Liver (tissue), 9 donors: ENCODE data around the gene PLK1. TPM values are rescaled to one million over a fixed set of nuclear protein-coding genes. Genes with fewer than 3 reads are reported as not detected.

Source experiments
- DNase-seq: peaks from one replicate; pipeline ENCODE4 v3.0.0-alpha.2; 2017; ENCODE audit warnings: low spot score
- H3K27ac ChIP-seq, 2 donors: one replicate each; pipeline ENCODE4 v1.7.0; 2013; ENCODE audit warnings: inconsistent platforms in 2 of 2, low read length in 2 of 2, control low read depth in 1 of 2, low read depth in 1 of 2, mild to moderate bottlenecking in 1 of 2
- H3K27me3 ChIP-seq, 4 donors: one replicate each; pipeline versions ENCODE4 v1.6.1 to v1.7.0; 2013; ENCODE audit warnings: low read length in 3 of 4, inconsistent platforms in 1 of 4, mild to moderate bottlenecking in 1 of 4, moderate library complexity in 1 of 4; ENCODE audit not compliant: control insufficient read depth in 4 of 4, insufficient read depth in 4 of 4
- H3K36me3 ChIP-seq, 4 donors: one replicate each; pipeline versions ENCODE4 v1.6.1 to v1.7.0; 2013; ENCODE audit warnings: low read length in 3 of 4, mild to moderate bottlenecking in 3 of 4, low read depth in 1 of 4, moderate library complexity in 1 of 4; ENCODE audit not compliant: control insufficient read depth in 4 of 4, insufficient read depth in 3 of 4
- H3K4me1 ChIP-seq, 4 donors: one replicate each; pipeline versions ENCODE4 v1.6.1 to v1.7.0; 2013; ENCODE audit warnings: low read length in 3 of 4, mild to moderate bottlenecking in 3 of 4, moderate library complexity in 1 of 4; ENCODE audit not compliant: control insufficient read depth in 4 of 4, insufficient read depth in 4 of 4
- H3K4me3 ChIP-seq, 3 donors: one replicate each; pipeline versions ENCODE4 v1.6.1 to v1.7.0; 2013; ENCODE audit warnings: low read length in 3 of 3, control low read depth in 1 of 3, low read depth in 1 of 3, mild to moderate bottlenecking in 1 of 3
- H3K9ac ChIP-seq, 2 donors: one replicate each; pipeline ENCODE4 v1.7.0; 2013; ENCODE audit warnings: low read length in 2 of 2, mild to moderate bottlenecking in 2 of 2, moderate library complexity in 2 of 2, control low read depth in 1 of 2, low read depth in 1 of 2
- H3K9me3 ChIP-seq, 4 donors: one replicate each; pipeline versions ENCODE4 v1.6.1 to v1.7.0; 2013; ENCODE audit warnings: low read length in 3 of 4; ENCODE audit not compliant: control insufficient read depth in 4 of 4
- EGR1 ChIP-seq, 2 donors: IDR thresholded peaks; 2 replicates each; pipeline ENCODE4 v1.6.1; 2016 to 2018; ENCODE audit warnings: antibody characterized with exemption in 2 of 2, low read depth in 2 of 2
- FOXA1 ChIP-seq: IDR thresholded peaks from 2 replicates; pipeline ENCODE4 v1.6.1; 2016; ENCODE audit warnings: antibody characterized with exemption
- FOXA2 ChIP-seq: IDR thresholded peaks from 2 replicates; pipeline ENCODE4 v1.6.1; 2016; ENCODE audit warnings: antibody characterized with exemption
- GABPA ChIP-seq, 2 donors: IDR thresholded peaks in 1 of 2; conservative IDR thresholded peaks in 1 of 2; 2 replicates each; pipeline ENCODE4 v1.6.1; 2016; ENCODE audit warnings: antibody characterized with exemption in 2 of 2, mild to moderate bottlenecking in 1 of 2, moderate library complexity in 1 of 2
- HNF4A ChIP-seq, 2 donors: conservative IDR thresholded peaks; 2 replicates each; pipeline ENCODE4 v1.6.1; 2016; ENCODE audit warnings: antibody characterized with exemption in 2 of 2, mild to moderate bottlenecking in 2 of 2
- HNF4G ChIP-seq: IDR thresholded peaks from 2 replicates; pipeline ENCODE4 v1.6.1; 2016; ENCODE audit warnings: antibody characterized with exemption
- JUND ChIP-seq, 2 donors: IDR thresholded peaks; 2 replicates each; pipeline ENCODE4 v1.6.1; 2016; ENCODE audit warnings: antibody characterized with exemption in 2 of 2
- NR2F2 ChIP-seq: IDR thresholded peaks from 2 replicates; pipeline ENCODE4 v1.6.1; 2016; ENCODE audit warnings: antibody characterized with exemption
- RAD21 ChIP-seq, 2 donors: IDR thresholded peaks; 2 replicates each; pipeline ENCODE4 v1.6.1; 2016; ENCODE audit warnings: antibody characterized with exemption in 2 of 2, mild to moderate bottlenecking in 2 of 2
- RXRA ChIP-seq, 2 donors: IDR thresholded peaks; 2 replicates each; pipeline ENCODE4 v1.6.1; 2017 to 2018; ENCODE audit warnings: antibody characterized with exemption in 2 of 2, mild to moderate bottlenecking in 1 of 2
- SP1 ChIP-seq: IDR thresholded peaks from 2 replicates; pipeline ENCODE4 v1.6.1; 2018; ENCODE audit warnings: antibody characterized with exemption, mild to moderate bottlenecking
- TAF1 ChIP-seq: conservative IDR thresholded peaks from 2 replicates; pipeline ENCODE4 v1.6.1; 2016; ENCODE audit warnings: antibody characterized with exemption, mild to moderate bottlenecking
- YY1 ChIP-seq: IDR thresholded peaks from 2 replicates; pipeline ENCODE4 v1.6.1; 2016; ENCODE audit warnings: antibody characterized with exemption, mild to moderate bottlenecking
- WGBS: extraction: QIAGEN DNeasy Blood & Tissue Kit; methylation state at CpG from one replicate; pipeline ENCODE4 v1.1.7; 2013; 5-methylcytosine and 5-hydroxymethylcytosine counted together
- polyA plus RNA-seq, 2 donors: library from polyadenylated mRNA; stranded (reverse) in 1 of 2; unstranded in 1 of 2; fragments of 200-250 nt in 1 of 2; fragments of >200 nt in 1 of 2; fragmentation: Nextera tagmentation in 1 of 2; extraction: Ambion mirVana in 1 of 2; gene quantifications; one replicate each; pipeline versions ENCODE4 v1.2.1 to v1.2.3, GENCODE V29; 2013 to 2015
- total RNA-seq, 2 donors: library from RNA; depleted of rRNA; stranded (reverse); fragments of >200 nt; gene quantifications; one replicate each; pipeline ENCODE4 v1.2.3, GENCODE V29; 2014
- TF ChIP-seq, protein P1 (sequence below): IDR thresholded peaks from 2 replicates; pipeline ENCODE4 v1.6.1; 2016; ENCODE audit warnings: antibody characterized with exemption
- TF ChIP-seq, protein P2 (sequence below): IDR thresholded peaks from 2 replicates; pipeline ENCODE4 v1.6.1; 2016; ENCODE audit warnings: antibody characterized with exemption, mild to moderate bottlenecking
- TF ChIP-seq, protein P3 (sequence below): IDR thresholded peaks from 2 replicates; pipeline ENCODE4 v1.6.1; 2016; ENCODE audit warnings: antibody characterized with exemption
- TF ChIP-seq, protein P4 (sequence below): IDR thresholded peaks from 2 replicates; pipeline ENCODE4 v1.6.1; 2016; ENCODE audit warnings: antibody characterized with exemption
- TF ChIP-seq, protein P5 (sequence below): fragments of 150-350 bp; IDR thresholded peaks from 2 replicates; pipeline ENCODE4 v1.5.1; 2017; ENCODE audit warnings: improper control_type of control experiment, low read depth, low read length; ENCODE audit not compliant: missing input control
- donor health status: healthy.
- donor health status: healthy.
- donor health status: healthy.
- donor health status: healthy.
- donor health status: healthy.

The PLK1 gene
- total and polyA plus RNA-seq, 4 donors = 0.33 to 30.3 (median 2.3) TPM

DNA sequence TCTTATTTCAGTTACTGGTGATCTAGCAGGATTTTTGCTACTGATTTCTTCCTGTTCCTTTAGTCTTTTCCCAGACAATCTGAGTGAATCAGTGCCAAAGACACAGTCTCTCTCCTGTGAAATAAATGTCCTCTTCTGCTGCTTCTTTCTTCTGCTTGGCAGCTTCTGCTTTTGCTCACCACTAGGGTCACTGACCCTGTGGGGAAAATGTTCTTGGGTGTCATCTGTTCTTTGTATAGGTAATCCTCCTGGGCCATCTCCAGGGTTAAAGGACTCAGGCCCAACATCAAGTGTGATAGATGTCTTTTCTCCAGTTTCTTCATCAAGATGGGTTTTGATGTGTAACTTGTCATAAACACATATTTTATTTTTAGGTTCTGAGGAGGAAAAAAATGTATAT, 42.7 kb upstream of the PLK1 start:
- no peak for TF ChIP-seq NR2F2
- no peak for TF ChIP-seq TAF1
- no peak for TF ChIP-seq HNF4G
- TF ChIP-seq RAD21 (IDR thresholded peaks at IDR 0.05) = no peak
- TF ChIP-seq HNF4A (conservative IDR thresholded peaks at IDR 0.05) = no peak
- no peak for TF ChIP-seq JUND (IDR thresholded peaks at IDR 0.05)
- TF ChIP-seq YY1 = no peak
- TF ChIP-seq, protein P1, sequence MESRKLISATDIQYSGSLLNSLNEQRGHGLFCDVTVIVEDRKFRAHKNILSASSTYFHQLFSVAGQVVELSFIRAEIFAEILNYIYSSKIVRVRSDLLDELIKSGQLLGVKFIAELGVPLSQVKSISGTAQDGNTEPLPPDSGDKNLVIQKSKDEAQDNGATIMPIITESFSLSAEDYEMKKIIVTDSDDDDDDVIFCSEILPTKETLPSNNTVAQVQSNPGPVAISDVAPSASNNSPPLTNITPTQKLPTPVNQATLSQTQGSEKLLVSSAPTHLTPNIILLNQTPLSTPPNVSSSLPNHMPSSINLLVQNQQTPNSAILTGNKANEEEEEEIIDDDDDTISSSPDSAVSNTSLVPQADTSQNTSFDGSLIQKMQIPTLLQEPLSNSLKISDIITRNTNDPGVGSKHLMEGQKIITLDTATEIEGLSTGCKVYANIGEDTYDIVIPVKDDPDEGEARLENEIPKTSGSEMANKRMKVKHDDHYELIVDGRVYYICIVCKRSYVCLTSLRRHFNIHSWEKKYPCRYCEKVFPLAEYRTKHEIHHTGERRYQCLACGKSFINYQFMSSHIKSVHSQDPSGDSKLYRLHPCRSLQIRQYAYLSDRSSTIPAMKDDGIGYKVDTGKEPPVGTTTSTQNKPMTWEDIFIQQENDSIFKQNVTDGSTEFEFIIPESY = no peak
- TF ChIP-seq FOXA2 = no peak
- TF ChIP-seq, protein P2, sequence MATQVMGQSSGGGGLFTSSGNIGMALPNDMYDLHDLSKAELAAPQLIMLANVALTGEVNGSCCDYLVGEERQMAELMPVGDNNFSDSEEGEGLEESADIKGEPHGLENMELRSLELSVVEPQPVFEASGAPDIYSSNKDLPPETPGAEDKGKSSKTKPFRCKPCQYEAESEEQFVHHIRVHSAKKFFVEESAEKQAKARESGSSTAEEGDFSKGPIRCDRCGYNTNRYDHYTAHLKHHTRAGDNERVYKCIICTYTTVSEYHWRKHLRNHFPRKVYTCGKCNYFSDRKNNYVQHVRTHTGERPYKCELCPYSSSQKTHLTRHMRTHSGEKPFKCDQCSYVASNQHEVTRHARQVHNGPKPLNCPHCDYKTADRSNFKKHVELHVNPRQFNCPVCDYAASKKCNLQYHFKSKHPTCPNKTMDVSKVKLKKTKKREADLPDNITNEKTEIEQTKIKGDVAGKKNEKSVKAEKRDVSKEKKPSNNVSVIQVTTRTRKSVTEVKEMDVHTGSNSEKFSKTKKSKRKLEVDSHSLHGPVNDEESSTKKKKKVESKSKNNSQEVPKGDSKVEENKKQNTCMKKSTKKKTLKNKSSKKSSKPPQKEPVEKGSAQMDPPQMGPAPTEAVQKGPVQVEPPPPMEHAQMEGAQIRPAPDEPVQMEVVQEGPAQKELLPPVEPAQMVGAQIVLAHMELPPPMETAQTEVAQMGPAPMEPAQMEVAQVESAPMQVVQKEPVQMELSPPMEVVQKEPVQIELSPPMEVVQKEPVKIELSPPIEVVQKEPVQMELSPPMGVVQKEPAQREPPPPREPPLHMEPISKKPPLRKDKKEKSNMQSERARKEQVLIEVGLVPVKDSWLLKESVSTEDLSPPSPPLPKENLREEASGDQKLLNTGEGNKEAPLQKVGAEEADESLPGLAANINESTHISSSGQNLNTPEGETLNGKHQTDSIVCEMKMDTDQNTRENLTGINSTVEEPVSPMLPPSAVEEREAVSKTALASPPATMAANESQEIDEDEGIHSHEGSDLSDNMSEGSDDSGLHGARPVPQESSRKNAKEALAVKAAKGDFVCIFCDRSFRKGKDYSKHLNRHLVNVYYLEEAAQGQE = no peak
- TF ChIP-seq RXRA (IDR thresholded peaks at IDR 0.05) = no peak
- Histone ChIP-seq H3K27ac (no peak overlapping the region), H3K9ac (no peak overlapping the region), H3K36me3 (peaks cover 5 to 21% (median 16%) of the 10 kb centered on the region in 4 donors), H3K27me3 (no peaks in the 10 kb centered on the region), H3K4me1 (peaks cover 0 to 14% (median 11%) of the 10 kb centered on the region in 4 donors), H3K9me3 (no peaks in the 10 kb centered on the region), H3K4me3 (no peak overlapping the region)
- no peak for DNase-seq

DNA sequence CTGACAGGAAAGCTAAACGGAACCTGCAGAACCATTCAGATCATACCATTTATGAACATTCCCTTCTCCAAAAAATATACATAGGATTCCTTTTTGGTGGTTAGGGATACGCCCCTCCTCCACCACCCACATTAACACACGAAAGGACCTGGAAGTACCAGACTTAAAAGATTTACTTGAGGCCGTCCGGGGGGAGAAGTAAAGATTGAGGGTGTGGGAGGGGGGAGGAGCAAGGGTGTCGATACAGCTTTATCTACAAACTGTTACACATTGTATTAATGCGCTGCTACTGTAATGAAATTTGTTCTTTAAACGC, 38.1 kb upstream of the PLK1 start:
- Histone ChIP-seq H3K9ac (peak overlapping the region; percentile 70 to 94), H3K27ac (peak overlapping the region; percentile 57 to 69), H3K27me3 (no peaks in the 10 kb centered on the region), H3K4me3 (peak overlapping the region; percentile 86 to 100 (median 97)), H3K9me3 (no peaks in the 10 kb centered on the region), H3K4me1 (peaks cover 3 to 23% (median 20%) of the 10 kb centered on the region in 4 donors), H3K36me3 (peaks cover 7 to 11% (median 10%) of the 10 kb centered on the region in 4 donors)
- DNase-seq = peak; percentile 33
- TF ChIP-seq HNF4A (conservative IDR thresholded peaks at IDR 0.05) = no peak
- TF ChIP-seq EGR1 (IDR thresholded peaks at IDR 0.05; ENCODE audit: low read depth in 2 of 2) = no peak
- no peak for TF ChIP-seq FOXA1
- TF ChIP-seq YY1 = no peak
- TF ChIP-seq, protein P2 = no peak
- TF ChIP-seq, protein P3, sequence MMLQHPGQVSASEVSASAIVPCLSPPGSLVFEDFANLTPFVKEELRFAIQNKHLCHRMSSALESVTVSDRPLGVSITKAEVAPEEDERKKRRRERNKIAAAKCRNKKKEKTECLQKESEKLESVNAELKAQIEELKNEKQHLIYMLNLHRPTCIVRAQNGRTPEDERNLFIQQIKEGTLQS = no peak
- TF ChIP-seq GABPA (IDR thresholded peaks at IDR 0.05 in 1 of 2, conservative IDR thresholded peaks at IDR 0.05 in 1 of 2) = no peak
- no peak for TF ChIP-seq RXRA (IDR thresholded peaks at IDR 0.05)
- TF ChIP-seq HNF4G = no peak
- TF ChIP-seq, protein P4, sequence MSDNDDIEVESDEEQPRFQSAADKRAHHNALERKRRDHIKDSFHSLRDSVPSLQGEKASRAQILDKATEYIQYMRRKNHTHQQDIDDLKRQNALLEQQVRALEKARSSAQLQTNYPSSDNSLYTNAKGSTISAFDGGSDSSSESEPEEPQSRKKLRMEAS = no peak
- TF ChIP-seq, protein P5, sequence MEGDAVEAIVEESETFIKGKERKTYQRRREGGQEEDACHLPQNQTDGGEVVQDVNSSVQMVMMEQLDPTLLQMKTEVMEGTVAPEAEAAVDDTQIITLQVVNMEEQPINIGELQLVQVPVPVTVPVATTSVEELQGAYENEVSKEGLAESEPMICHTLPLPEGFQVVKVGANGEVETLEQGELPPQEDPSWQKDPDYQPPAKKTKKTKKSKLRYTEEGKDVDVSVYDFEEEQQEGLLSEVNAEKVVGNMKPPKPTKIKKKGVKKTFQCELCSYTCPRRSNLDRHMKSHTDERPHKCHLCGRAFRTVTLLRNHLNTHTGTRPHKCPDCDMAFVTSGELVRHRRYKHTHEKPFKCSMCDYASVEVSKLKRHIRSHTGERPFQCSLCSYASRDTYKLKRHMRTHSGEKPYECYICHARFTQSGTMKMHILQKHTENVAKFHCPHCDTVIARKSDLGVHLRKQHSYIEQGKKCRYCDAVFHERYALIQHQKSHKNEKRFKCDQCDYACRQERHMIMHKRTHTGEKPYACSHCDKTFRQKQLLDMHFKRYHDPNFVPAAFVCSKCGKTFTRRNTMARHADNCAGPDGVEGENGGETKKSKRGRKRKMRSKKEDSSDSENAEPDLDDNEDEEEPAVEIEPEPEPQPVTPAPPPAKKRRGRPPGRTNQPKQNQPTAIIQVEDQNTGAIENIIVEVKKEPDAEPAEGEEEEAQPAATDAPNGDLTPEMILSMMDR = no peak
- TF ChIP-seq SP1 = no peak
- no peak for TF ChIP-seq FOXA2
- no peak for TF ChIP-seq JUND (IDR thresholded peaks at IDR 0.05)
- no peak for TF ChIP-seq TAF1
- no peak for TF ChIP-seq NR2F2
- TF ChIP-seq, protein P1 = no peak
- no peak for TF ChIP-seq RAD21 (IDR thresholded peaks at IDR 0.05)
- 2% methylated on average over 8 of the region's 8 CpGs for WGBS
